Measurements from ENCODE around the gene FAM217A. TPM values are rescaled to one million over a fixed set of nuclear protein-coding genes. Genes with fewer than 3 reads are reported as not detected.

The FAM217A gene
- total RNA-seq, 4 donors from 2014 or later = not detected

DNA sequence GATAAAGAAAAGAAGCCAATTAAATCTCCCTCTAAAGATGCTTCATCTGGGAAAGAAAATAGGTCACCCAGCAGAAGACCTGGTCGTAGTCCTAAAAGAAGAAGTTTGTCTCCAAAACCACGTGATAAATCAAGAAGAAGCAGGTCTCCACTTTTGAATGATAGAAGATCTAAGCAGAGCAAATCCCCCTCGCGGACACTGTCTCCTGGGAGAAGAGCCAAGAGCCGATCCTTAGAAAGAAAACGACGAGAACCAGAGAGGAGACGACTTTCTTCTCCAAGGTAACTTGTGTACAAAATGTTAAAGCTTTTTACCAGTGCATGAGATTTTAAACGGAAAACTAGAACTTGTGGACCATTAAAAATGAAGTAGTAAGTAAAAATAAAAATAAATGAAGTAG is 46.5 kb downstream of the FAM217A start:
- no peaks in the 10 kb centered on the region for H3K27me3 ChIP-seq
- intact Hi-C loops (cut with DNase I) = no loop called here
- H3K27ac ChIP-seq = no peak overlapping the region
- TF ChIP-seq POLR2A (IDR thresholded peaks at IDR 0.05) = no peak
- TF ChIP-seq, protein P1, sequence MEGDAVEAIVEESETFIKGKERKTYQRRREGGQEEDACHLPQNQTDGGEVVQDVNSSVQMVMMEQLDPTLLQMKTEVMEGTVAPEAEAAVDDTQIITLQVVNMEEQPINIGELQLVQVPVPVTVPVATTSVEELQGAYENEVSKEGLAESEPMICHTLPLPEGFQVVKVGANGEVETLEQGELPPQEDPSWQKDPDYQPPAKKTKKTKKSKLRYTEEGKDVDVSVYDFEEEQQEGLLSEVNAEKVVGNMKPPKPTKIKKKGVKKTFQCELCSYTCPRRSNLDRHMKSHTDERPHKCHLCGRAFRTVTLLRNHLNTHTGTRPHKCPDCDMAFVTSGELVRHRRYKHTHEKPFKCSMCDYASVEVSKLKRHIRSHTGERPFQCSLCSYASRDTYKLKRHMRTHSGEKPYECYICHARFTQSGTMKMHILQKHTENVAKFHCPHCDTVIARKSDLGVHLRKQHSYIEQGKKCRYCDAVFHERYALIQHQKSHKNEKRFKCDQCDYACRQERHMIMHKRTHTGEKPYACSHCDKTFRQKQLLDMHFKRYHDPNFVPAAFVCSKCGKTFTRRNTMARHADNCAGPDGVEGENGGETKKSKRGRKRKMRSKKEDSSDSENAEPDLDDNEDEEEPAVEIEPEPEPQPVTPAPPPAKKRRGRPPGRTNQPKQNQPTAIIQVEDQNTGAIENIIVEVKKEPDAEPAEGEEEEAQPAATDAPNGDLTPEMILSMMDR (IDR thresholded peaks at IDR 0.05) = no peak
- H3K36me3 ChIP-seq = peaks cover 0 to 69% (median 7%) of the 10 kb centered on the region in 3 donors
- peaks cover 0 to 54% (median 5%) of the 10 kb centered on the region in 3 donors for H3K4me1 ChIP-seq
- H3K4me3 ChIP-seq = no peak overlapping the region
- 70 to 74% methylated on average over 9 of the region's 9 CpGs for WGBS, 2 donors
- DNase-seq = no peak
- no peaks in the 10 kb centered on the region for H3K9me3 ChIP-seq

DNA sequence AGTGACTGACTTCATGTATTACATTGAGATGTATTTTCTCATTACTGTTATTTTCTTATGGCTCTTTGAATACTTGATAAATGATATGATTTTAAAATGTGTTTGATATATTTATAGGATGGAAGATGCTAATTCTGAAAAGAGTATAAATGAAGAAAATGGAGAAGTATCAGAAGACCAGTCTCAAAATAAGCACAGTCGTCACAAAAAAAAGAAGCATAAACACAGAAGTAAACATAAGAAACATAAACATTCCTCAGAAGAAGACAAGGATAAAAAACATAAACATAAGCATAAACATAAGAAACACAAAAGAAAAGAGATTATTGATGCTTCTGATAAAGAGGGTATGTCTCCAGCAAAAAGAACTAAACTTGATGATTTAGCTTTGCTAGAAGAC is 47.5 kb downstream of the FAM217A start:
- no peak for DNase-seq
- Histone ChIP-seq H3K36me3 (peaks cover 0 to 60% (median 7%) of the 10 kb centered on the region in 3 donors), H3K27ac (no peak overlapping the region), H3K4me1 (peaks cover 0 to 65% (median 5%) of the 10 kb centered on the region in 3 donors), H3K9me3 (no peaks in the 10 kb centered on the region), H3K27me3 (no peaks in the 10 kb centered on the region), H3K4me3 (no peak overlapping the region)
- WGBS, 2 donors = 73 to 87% methylated on average over 1 of the region's 1 CpG
- no peak for TF ChIP-seq POLR2A (IDR thresholded peaks at IDR 0.05)
- TF ChIP-seq, protein P1 (IDR thresholded peaks at IDR 0.05) = no peak
- intact Hi-C loops (cut with DNase I) = no loop called here

DNA sequence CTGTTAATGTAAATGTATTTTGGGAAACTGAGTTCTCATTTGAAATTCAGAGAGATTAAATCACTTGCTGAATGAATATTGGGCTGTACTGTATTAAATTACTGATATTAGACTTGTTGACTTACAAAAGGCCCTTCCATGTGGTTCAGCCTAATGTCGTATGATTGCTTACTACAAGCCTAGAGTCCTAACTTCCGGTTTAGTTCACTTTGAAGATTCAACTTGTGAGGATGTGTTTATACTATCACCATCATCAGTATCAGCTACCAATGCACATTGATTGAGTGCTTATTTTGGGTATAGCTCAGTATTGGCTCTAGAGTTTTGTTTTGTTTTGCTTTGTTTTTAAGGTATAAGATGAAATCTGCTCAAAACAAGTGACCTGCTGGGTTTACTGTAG is 48.3 kb downstream of the FAM217A start:
- whole genome bisulfite sequencing, 2 donors = 49 to 89% methylated on average over 2 of the region's 2 CpGs
- DNase-seq = no peak
- TF ChIP-seq, protein P1 (IDR thresholded peaks at IDR 0.05) = no peak
- no peak for TF ChIP-seq POLR2A (IDR thresholded peaks at IDR 0.05)
- peaks cover 0 to 52% (median 7%) of the 10 kb centered on the region in 3 donors for H3K36me3 ChIP-seq
- H3K4me1 ChIP-seq = peaks cover 0 to 72% (median 5%) of the 10 kb centered on the region in 3 donors
- H3K27ac ChIP-seq = no peak overlapping the region
- no peaks in the 10 kb centered on the region for H3K27me3 ChIP-seq
- no peaks in the 10 kb centered on the region for H3K9me3 ChIP-seq
- intact Hi-C loops (cut with DNase I) = no loop called here
- H3K4me3 ChIP-seq = no peak overlapping the region

DNA sequence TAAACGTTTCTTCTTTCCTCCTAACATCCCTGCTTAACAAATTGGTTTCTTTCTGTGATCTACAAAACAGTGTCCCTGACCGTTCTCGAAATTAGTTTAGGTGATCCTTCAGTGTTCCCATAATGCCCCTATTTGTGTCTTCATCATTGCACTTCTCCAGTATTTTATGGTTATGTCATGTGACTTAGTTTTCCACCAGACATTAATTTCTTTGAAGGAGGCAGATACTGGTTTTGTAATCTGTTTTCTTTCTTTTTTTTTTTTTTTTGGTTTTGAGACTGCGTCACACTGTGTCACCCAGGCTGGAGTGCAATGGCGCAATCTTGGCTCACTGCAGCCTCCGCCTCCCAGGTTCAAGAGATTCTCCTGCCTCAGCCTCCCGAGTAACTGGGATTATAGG is 49.2 kb downstream of the FAM217A start:
- peaks cover 0 to 46% (median 7%) of the 10 kb centered on the region in 3 donors for H3K36me3 ChIP-seq
- TF ChIP-seq, protein P1 (IDR thresholded peaks at IDR 0.05) = no peak
- TF ChIP-seq POLR2A (IDR thresholded peaks at IDR 0.05) = no peak
- intact Hi-C loops (cut with DNase I) = loop anchor here (10.0 kb wide), 1 partner anchor 105 kb away; the partner anchor contains the start of gene ECI2
- H3K4me3 ChIP-seq = no peak overlapping the region
- no peaks in the 10 kb centered on the region for H3K9me3 ChIP-seq
- H3K4me1 ChIP-seq = peaks cover 0 to 78% (median 8%) of the 10 kb centered on the region in 3 donors
- H3K27ac ChIP-seq = no peak overlapping the region
- 78 to 85% methylated on average over 6 to 7 of the region's 7 CpGs for WGBS, 2 donors
- no peaks in the 10 kb centered on the region for H3K27me3 ChIP-seq
- no peak for DNase-seq

DNA sequence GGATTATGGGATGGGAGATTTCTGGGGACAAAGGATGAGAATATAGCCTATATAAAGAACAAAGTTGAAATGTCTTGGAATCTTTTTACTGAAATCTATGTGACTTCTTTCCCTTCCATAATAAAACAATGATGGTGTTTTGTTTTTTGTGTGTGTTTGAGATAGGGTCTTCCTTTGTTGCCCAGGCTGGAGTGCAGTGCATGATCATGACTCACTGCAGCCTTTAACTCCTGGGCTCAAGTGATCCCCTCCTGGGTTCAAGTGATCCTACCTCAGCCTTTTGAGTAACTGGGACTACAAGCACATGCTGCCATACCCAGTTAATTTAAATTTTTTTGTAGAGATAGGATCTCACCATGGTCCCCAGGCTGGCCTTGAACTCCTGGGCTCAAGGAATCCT is 50.9 kb downstream of the FAM217A start:
- no peak overlapping the region for H3K27ac ChIP-seq
- no peak overlapping the region for H3K4me3 ChIP-seq
- TF ChIP-seq, protein P1 (IDR thresholded peaks at IDR 0.05) = no peak
- TF ChIP-seq POLR2A (IDR thresholded peaks at IDR 0.05) = no peak
- H3K4me1 ChIP-seq = peaks cover 8 to 80% (median 24%) of the 10 kb centered on the region in 3 donors
- no peaks in the 10 kb centered on the region for H3K9me3 ChIP-seq
- DNase-seq = no peak
- intact Hi-C loops (cut with DNase I) = loop anchor here (10.0 kb wide), 1 partner anchor 107 kb away; the partner anchor contains the start of gene ECI2
- H3K27me3 ChIP-seq = no peaks in the 10 kb centered on the region
- H3K36me3 ChIP-seq = peaks cover 0 to 30% (median 7%) of the 10 kb centered on the region in 3 donors
